HG03135 (cell line): ENCODE measurements around the gene SPATA13.
"Not testable (repeated sequence)": the region's sequence is repeated elsewhere in the genome, so short reads cannot be mapped to it uniquely, and the experiment has no call there.

Source experiments
- ATAC-seq: cut with Tn5 transposase; IDR thresholded peaks from one replicate; pipeline ENCODE4 v1.9.1; 2021; ENCODE audit warnings: mild to moderate bottlenecking, moderate library complexity; ENCODE audit not compliant: unreplicated experiment

Gene SPATA13

DNA sequence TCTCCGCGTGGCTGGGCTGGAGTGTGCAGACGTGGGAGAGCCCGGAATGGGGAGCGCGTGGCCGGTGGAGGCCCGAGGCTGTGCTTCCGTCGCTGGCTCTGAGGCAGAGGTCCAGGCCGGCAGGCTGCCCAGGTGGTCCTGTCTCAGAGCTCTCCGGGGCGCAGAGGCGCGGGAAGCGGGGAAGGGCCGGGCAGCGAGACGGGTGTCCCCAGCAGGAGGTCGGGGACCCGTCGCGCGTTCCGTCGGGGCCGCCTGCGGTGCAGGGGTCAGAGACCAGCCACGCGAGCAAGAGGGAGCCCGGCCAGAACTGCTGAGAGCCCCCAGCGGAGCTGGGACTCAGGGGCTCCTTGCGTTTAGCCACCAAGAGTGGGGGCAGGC lies 147.5 kb downstream of the SPATA13 start:
- no peak for ATAC-seq

DNA sequence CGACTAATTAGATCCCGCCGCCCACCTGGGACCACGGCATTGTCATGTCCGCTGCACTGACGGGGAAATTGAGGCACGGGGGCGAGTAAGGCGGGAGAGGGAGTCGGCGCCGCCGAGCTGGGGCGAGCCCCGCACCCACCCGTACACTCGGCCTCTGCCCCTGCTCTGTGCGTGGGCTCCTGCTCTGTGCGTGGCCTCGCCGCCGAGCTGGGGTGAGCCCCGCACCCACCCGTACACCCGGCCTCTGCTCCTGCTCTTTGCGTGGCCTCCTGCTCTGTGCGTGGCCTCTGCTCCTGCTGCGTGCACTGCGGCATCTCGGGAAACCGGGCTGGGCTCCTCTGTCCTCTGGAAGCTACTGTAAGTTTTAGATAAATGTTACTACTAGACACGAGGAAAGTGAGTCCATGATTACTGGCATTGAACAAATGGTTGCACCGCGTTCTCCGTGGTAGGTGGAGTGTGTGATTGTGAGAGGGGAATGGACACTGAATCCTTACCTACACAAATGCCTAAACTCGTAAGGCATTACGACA lies 148.0 kb downstream of the SPATA13 start:
- ATAC-seq, result no peak

DNA sequence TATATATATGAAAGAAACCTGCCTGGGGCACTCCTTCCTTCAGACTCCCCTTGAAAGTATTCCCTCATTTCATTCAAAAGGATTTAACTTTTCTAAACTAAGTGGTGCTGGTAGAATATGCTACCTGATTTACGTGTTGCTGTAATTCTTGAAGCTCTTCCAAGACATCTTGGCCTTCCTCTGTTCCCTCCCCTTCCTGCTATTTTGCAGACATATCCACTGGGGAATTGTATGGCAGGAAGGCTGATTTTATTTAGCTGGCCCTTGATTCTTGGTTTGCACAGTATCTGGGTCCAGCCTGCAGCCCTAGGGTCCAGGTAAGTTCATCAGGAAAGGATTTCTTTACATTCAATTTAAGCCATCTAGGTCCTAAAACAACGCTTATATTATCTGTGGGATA lies 148.8 kb downstream of the SPATA13 start, which contains the start of gene C1QTNF9:
Gene C1QTNF9, plus strand, starts transcription at position 281 of the 400 bp plus-strand sequence. CDS start 6,424 bp downstream, outside the sequence.
- not testable (repeated sequence) for ATAC-seq

DNA sequence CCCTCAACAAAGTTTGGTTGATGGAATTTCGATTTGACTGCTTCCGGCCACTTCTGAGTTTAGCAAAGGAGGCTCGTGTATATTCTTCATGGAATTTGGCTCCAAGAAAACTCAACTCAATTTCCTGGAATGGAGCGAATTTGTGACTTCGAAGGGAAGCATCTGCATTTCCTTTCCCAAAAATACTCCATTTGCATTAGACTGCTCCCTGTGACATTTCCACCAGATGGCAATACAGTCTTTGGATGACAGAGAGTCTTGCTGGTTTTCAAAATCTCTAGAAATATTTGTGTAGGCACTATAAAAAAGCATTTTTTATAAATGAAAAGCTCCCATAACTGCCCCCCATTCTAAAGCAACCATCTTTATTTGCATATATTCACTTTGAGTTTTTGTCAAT lies 152.9 kb downstream of the SPATA13 start:
- no peak for ATAC-seq

DNA sequence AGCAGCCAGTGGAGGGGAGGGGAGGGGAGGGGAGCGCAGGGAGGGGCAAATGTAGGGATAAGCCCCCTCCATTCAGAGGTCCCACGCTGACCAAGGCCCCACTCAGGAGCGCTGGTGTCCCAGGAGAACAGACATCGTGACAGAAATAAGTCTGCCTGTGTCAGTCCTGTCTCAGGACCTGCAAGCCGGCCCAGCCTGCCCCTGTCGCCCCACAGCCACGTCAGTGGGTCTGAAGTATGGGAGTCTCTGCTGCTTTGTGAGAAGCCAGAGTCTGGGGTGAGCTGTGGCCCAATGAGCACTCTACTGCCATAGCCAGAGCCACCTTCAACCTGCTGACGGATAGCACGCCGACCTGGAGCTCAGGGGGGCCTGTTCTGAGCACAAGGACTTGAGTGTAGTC lies 157.3 kb downstream of the SPATA13 start:
- ATAC-seq, result not testable (repeated sequence)

DNA sequence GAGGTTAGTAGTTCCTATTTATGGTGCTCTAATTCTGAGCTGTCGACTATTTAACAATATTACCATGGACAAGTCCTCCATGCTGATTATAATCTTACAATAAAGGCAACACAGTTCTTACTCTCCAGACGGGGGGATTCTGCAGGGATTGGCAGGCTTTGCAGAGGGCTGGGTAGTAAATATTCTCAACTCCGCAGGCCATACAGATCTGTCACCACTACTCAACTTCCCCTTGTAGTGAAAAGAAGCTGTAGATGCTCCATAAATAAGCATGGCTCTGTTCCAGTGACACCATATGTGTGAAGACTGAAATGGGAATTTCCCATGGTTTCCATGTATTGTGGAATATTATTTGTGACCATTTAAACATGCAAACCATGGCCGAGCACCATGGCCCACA lies 158.4 kb downstream of the SPATA13 start:
- ATAC-seq, result not testable (repeated sequence)

DNA sequence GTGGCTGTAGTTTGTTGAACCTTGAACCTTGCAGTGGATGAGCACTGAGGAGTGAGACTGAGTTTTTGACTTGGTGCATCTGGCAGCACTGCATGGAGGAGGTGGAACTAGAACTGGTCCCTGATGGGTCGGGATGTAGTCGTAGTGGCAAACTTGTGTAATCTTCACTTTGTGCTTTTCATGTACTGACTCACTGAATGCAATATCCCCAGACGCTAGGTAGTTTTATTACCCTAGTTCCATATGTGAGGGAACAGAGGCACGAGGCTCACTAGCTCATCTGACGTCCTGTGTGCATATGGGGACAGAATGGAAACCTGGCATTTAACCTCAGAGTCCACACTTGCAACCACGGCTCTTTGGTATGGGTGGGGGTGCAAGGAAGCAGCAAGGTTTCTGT lies 159.1 kb downstream of the SPATA13 start:
- ATAC-seq, result not testable (repeated sequence)

DNA sequence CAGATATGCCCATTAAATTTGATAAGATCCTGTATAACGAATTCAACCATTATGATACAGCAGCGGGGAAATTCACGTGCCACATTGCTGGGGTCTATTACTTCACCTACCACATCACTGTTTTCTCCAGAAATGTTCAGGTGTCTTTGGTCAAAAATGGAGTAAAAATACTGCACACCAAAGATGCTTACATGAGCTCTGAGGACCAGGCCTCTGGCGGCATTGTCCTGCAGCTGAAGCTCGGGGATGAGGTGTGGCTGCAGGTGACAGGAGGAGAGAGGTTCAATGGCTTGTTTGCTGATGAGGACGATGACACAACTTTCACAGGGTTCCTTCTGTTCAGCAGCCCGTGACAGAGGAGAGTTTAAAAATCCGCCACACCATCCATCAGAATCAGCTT lies 160.9 kb downstream of the SPATA13 start:
- not testable (repeated sequence) for ATAC-seq

DNA sequence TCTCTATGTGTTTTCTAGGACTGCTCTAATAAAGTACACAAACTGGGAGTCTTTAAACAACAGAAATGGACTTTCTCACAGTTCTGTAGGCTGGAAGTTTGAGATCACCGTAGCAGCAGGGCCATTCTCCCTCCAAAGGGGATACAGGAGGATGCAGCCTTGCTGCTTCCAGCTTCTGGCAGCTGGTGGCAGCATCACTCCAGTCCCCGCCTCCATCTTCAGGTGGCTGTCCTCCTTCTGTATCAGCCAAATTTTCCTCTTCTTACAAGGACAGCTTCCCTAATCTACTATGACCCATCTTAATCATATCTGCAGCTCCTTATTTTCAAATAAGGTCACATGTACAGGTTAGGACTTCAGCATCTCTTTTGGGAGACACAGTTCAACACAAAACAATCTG lies 161.9 kb downstream of the SPATA13 start:
- not testable (repeated sequence) for ATAC-seq

DNA sequence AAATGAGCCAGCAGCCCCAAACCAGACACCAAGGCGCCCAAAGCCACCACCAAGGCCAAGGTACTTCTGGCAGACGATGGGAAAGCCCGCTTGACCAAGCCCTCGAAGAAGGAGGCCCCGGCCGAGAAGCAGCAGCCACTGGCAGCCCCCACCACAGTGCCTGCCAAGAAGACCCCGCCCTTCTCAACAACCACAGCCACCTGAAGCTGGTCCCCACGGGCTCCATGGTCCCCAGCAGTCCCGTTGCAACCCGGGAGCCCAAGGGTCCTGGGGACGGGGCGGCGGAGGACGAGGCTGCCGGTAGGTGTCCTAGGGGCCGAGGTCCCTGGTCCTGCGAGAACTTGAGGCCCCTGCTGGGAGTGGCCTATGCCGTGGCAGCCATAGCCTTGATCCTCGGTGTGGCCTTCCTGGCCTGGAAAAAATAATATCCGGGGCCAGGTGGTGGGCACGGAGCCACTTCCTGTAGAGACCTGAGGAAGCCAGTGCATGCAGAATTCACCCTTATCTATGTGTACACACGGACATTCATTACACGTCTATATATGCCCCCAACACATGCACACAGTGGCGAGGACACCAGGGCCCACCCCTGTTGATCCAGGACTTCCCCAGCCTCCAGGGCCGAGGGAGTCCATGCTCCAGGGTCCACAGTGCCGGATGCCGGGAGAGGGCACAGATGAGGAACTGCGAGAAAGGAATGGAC lies 162.7 kb downstream of the SPATA13 start:
- ATAC-seq, result no peak

DNA sequence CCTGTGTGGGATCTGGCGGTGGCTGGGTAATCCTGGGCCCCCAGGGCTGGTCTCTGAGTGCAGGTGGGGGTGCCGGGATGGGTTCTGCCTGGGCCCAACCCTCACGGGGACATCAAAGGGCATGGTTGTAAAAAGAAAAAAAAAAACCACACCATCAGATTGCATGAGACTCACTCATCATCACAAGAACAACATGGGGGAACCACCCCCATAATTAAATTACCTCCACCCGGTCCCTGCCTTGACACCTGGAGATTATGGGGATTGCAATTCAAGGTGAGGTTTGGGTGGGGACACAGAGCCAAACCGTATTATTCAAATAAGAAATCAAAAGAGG lies 163.2 kb downstream of the SPATA13 start:
- ATAC-seq, result no peak

DNA sequence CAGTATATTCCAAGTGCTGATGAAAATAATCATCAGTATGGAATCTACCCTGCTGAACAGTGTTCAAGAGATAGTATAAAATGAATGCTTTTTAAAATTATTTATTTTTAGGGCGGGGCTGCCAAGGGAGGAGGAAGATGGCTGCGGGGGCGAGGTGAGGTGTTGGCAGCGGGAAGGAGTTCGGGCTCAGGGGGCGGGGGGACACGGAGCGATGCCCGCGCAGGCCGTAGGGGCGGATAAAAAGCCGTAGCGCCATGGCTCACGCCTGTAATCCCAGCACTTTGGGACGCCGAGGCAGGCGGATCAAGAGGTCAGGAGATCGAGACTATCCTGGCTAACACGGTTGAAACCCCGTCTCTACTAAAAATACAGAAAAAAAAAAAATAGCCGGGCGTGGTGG lies 167.1 kb downstream of the SPATA13 start:
- not testable (repeated sequence) for ATAC-seq

DNA sequence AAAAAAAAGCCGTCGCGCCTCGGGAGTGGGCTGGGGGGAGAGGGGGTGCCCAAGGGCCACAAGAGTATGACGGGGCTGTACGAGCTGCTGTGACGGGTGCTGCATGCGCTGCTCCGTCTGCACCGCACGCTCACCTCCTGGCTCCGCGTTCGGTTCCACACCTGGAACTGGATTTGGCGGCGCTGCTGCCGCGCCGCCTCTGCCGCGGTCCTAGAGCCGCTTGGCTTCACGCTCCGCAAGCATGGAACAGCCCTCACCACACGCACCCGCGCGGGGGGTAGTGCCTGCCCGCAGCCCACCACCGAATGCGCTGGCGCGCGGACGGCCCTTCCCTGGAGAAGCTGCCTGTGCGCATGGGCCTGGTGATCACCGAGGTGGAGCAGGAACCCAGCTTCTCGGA lies 167.6 kb downstream of the SPATA13 start:
- no peak for ATAC-seq

DNA sequence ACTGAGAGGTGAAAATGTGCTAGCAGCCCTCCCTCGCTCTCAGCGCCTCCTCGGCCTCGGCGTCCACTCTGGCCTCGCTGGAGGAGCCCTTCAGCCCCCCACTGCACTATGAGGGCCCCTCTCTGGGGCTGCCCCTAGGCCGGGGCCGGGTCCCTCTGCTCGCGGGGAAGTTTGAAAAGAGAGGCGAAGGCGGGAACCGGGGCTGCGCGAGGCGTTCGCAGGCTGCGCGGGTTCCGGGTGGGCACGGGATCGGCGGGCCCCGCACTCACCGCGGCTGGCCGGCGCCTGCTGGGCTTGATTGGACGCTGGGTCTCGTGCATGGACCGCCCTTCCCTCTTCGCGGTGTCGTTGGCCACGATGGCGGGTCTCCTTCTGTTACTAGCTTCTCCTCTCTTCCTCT lies 178.2 kb downstream of the SPATA13 start:
- ATAC-seq, result no peak

DNA sequence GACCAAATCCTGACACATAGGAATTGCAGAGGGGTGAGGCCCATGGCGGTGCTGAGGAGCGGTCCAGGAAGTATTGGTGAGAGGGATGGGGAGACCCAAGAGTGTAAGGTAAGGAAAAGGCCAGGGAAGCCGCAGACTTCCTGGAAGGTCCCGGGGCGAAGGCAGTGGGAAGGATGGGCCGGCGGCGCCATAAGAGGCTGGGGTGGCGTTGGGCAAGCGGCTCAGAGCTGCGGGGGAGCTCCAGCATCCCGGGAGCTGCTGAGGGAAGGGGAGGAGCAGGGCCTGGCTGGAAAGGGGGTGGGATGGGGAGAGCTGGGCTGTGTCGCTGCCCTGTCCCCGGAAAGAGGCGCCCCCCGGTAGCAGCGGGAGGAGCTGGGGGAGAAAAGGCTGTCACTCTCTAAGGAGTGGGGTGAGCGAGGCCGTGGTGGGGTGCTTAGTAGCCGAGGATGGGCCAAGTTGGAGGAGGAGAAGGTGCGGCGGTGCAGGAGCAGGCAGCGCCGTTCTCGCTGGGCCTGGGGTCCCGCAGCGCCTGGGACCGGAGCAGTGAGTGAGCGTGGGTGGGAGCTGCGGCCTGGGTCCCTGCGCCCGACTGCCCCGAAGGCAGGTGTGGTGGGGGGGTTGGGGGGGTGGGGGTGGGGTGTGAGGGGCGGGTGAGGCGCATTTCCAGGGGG lies 179.6 kb downstream of the SPATA13 start:
- no peak for ATAC-seq

DNA sequence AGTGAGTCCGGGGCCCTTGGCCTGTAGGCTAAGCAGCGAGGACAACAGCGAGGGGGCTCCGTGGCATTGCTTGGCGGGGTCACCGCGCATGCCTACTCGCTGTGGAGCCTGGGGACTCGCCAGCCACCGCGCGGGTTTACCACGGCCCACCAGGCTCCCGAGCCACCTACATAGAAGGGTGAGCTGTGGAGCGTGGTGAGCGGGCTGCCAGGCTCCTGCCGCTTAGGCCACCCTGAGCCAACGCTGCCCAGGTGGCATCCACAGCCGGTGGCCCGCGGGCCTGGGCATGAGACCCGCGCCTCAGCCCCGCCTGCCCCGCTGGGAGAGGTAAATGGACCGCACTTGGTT lies 180.1 kb downstream of the SPATA13 start:
- no peak for ATAC-seq

DNA sequence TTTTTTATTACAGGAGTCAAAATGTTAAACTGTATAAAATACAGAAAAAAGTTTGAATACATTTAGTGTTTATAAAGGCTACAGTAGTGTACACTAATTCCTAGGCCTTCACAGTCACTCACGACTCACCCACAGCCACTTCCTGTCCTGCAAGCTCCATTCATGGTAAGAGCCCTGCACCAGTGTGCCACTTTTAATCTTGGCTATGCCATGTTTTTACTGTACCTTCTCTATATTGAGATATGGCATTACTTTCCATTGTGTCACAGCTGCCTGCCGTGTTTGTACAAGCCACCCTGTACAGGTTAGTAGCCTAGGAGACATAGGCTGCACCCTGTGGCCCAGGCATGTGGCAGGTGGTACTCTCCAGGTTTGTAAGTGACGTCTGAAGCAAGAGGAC lies 180.9 kb downstream of the SPATA13 start:
- no peak for ATAC-seq

DNA sequence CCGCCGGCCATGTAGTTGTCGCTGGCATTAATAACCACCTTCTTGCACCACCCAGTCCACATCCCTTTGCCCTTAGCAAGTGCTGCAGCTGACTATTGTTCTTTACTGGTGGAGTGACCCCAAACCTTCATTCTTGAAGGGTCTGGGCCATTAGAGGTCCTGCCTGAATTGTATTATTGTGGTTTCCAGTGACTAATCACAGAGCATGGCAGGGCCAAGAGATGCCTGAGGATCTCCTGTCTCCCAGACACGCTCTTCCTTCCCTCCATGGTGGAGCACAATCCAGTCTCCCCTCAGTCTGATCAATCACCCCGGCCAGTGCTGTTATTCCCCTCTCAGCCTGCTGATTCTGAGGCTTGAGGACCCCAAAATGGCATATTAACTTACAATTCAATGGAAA lies 187.9 kb downstream of the SPATA13 start:
- ATAC-seq, result no peak

DNA sequence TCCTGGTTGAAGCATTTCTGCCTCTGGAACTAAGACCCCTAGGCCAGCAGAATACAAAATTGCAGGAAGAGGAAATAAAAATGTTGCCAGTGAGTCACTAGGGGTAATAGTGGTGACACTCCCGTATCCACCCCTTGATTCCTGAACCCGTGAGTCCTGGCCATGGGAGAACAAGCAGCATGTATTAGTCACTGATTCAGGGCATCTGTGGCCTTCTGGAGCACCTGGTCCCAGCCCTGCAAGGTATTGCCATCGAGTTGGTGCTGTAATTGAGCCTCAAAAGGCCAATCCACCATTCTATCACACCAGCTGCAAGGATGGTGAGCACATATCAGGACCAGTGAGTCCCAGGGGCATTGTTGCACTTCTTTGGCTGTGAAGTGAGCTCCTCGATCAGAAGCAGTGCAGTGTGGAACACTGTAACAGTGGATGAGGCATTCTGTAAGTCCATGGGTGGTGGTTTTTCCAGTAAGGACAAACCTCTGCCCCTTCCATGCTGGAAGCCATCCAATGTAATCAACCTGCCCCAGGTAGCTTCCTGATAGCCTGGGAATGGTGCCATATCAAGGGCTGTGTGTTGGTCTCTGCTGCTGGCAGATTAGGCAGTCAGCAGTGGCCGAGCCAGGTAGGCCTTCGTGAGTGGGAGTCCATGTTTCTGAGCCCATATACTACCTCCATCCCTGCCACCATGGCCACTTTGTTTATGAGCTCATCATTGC lies 188.4 kb downstream of the SPATA13 start:
- ATAC-seq, result no peak

DNA sequence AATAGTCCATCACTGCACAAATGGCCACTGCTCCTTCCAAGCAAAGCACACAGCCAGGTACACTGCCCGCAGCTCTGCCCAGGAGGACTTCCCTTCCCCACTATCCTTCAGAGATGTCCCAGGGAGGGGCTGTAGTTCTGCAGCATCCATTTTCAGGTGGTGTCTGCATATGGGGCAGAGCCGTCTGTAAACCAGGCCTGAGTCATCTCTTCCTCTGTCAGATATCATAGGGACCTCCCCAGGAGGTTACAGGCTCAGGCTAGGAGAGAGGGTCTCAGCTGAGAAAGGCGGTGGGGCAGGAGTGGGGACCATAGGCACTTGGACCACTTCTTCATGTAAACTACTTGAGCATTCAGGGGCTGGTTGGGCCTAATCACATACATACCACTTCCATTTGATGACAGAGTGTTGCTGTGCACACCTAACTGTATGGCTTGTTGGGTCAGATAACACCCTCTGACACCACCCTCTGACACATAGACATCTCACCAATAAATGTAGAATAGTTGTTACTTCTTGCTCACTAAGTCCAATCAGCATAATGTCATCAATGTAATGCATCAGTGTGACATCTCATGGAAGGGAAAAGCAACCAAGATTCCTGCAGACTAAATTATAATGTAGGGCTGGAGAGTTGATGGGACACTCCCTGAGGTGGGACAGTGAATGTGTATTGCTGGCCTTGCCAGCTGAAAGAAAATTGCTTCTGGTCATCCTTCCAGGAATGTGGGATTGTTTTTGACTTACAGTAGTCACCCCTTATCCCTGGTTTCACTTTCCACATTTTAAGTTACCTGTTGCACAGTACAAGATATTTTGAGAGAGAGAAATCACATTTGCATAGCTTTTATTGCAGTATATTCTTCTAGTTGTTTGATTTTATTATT lies 189.5 kb downstream of the SPATA13 start:
- ATAC-seq, result not testable (repeated sequence)

DNA sequence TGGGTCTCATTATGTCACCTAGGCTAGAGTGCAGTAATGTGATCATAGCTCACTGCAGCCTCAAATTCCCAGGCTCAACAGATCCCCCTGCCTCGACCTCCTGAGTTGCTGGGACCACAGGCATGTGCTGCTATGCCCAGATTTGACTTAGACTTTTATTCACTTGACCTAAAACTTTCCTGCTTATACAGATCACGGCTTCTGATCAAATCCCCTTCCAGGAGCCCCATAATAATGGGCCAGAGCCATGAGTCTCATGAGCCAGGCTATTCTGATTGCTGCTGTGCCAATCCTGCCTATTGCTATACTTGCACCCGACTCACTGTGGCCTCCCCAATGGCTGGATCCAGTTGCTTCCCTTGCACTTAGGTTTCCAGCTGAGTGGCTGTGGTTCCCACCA lies 190.9 kb downstream of the SPATA13 start:
- no peak for ATAC-seq
